Stimulated activated CD8-positive, alpha-beta memory T cell treated with anti-CD3 and anti-CD28 coated beads, Interleukin-7, amount 100 ng/mL, for 1 hour (primary cell): ENCODE data around the gene ERG.

Experiments used
- DNase-seq, 2 donors: peaks; one replicate each; pipeline ENCODE4 v3.0.0-alpha.2; 2020; ENCODE audit warnings: low read depth in 2 of 2

Gene ERG

GRCh38 chr21:38434913-38435533 is 63.3 kb downstream of the ERG start:
- DNase-seq = no peak

GRCh38 chr21:38433471-38433870 is 64.8 kb downstream of the ERG start:
- no peak for DNase-seq

- DNase-seq = no peak
Measured at GRCh38 chr21:38430401-38430984, 67.8 kb downstream of the ERG start.

GRCh38 chr21:38429011-38429410 is 69.3 kb downstream of the ERG start:
- no peak for DNase-seq

- no peak for DNase-seq
Measured at GRCh38 chr21:38428211-38428610, 70.1 kb downstream of the ERG start.

- no peak for DNase-seq
Measured at GRCh38 chr21:38424305-38425019, 73.8 kb downstream of the ERG start.

- no peak for DNase-seq
Measured at GRCh38 chr21:38422082-38422481, 76.2 kb downstream of the ERG start.

- no peak for DNase-seq
Measured at GRCh38 chr21:38420140-38420539, 78.1 kb downstream of the ERG start.

GRCh38 chr21:38417726-38418125 is 80.6 kb downstream of the ERG start:
- DNase-seq = no peak

- no peak for DNase-seq
Measured at GRCh38 chr21:38416791-38417190, 81.5 kb downstream of the ERG start.

- no peak for DNase-seq
Measured at GRCh38 chr21:38413958-38414548, 84.2 kb downstream of the ERG start.

GRCh38 chr21:38410466-38410865 is 87.8 kb downstream of the ERG start:
- no peak for DNase-seq

GRCh38 chr21:38409907-38410306 is 88.4 kb downstream of the ERG start:
- no peak for DNase-seq

- DNase-seq = no peak
Measured at GRCh38 chr21:38404177-38404576, 94.1 kb downstream of the ERG start.

GRCh38 chr21:38402795-38403194 is 95.5 kb downstream of the ERG start:
- no peak for DNase-seq

- no peak for DNase-seq
Measured at GRCh38 chr21:38402291-38402690, 96.0 kb downstream of the ERG start.

- no peak for DNase-seq
Measured at GRCh38 chr21:38401191-38401926, 96.9 kb downstream of the ERG start.

- DNase-seq = no peak
Measured at GRCh38 chr21:38400195-38400919, 97.9 kb downstream of the ERG start.

GRCh38 chr21:38399103-38399502 is 99.2 kb downstream of the ERG start:
- DNase-seq = no peak

GRCh38 chr21:38396325-38396724 is 102.0 kb downstream of the ERG start:
- no peak for DNase-seq

GRCh38 chr21:38395581-38395980 is 102.7 kb downstream of the ERG start:
- DNase-seq = no peak

- no peak for DNase-seq
Measured at GRCh38 chr21:38392661-38393060, 105.6 kb downstream of the ERG start.
